Retinal pigment epithelial cell (primary cell): Measurements from ENCODE around the gene OSBP.
A peak's percentile ranks its signal among the peaks of the same experiment; 100 is the strongest.

ENCODE experiments used
- DNase-seq: peaks from one replicate; pipeline ENCODE4 v3.0.0-alpha.2; 2010; ENCODE audit warnings: low read depth
- H3K4me3 ChIP-seq: 2 replicates; pipeline ENCODE4 v1.5.1; 2011; ENCODE audit warnings: mild to moderate bottlenecking, low read length, control low read depth, moderate library complexity
- CTCF ChIP-seq: conservative IDR thresholded peaks from 2 replicates; pipeline ENCODE4 v1.5.1; 2011; ENCODE audit warnings: low read depth, low read length, control low read depth, inconsistent platforms

OSBP gene

GRCh38 chr11:59615637-59616395 is at the start of gene OSBP:
TSS of gene OSBP (minus strand) at chr11:59615774. CDS start at chr11:59615664, 110 bp downstream.
- no peak for TF ChIP-seq CTCF
- peak within 1 kb of the TSS; percentile 97 for H3K4me3 ChIP-seq
- DNase-seq = peak; percentile 100

GRCh38 chr11:59660621-59661020 is 45.0 kb upstream of the OSBP start:
- DNase-seq = no peak
- no peak overlapping the region for H3K4me3 ChIP-seq
- TF ChIP-seq CTCF = no peak

GRCh38 chr11:59659981-59660380 is 44.4 kb upstream of the OSBP start:
- DNase-seq = no peak
- TF ChIP-seq CTCF = no peak
- no peak overlapping the region for H3K4me3 ChIP-seq

GRCh38 chr11:59658036-59658435 is 42.5 kb upstream of the OSBP start:
- no peak overlapping the region for H3K4me3 ChIP-seq
- no peak for DNase-seq
- TF ChIP-seq CTCF = no peak

- DNase-seq = no peak
- no peak overlapping the region for H3K4me3 ChIP-seq
- TF ChIP-seq CTCF = no peak
These were observed 39.3 kb upstream of the OSBP start for GRCh38 chr11:59654893-59655292.

- DNase-seq = no peak
- TF ChIP-seq CTCF = no peak
- no peak overlapping the region for H3K4me3 ChIP-seq
These were observed 31.8 kb upstream of the OSBP start for GRCh38 chr11:59647245-59647980.

GRCh38 chr11:59644528-59644927 is 29.0 kb upstream of the OSBP start:
- H3K4me3 ChIP-seq = no peak overlapping the region
- DNase-seq = no peak
- no peak for TF ChIP-seq CTCF
